NK-92 treated with Interleukin-12 subunit alpha and Interleukin-12 subunit beta, amount 100 ng/mL, for 24 hours (cell line): ENCODE data around the gene PGLYRP4.

Source experiments
- DNase-seq: peaks from one replicate; lab custom pipeline; 2025; lab: John Stamatoyannopoulos, UW

Gene PGLYRP4, protein sequence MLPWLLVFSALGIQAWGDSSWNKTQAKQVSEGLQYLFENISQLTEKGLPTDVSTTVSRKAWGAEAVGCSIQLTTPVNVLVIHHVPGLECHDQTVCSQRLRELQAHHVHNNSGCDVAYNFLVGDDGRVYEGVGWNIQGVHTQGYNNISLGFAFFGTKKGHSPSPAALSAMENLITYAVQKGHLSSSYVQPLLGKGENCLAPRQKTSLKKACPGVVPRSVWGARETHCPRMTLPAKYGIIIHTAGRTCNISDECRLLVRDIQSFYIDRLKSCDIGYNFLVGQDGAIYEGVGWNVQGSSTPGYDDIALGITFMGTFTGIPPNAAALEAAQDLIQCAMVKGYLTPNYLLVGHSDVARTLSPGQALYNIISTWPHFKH

DNA sequence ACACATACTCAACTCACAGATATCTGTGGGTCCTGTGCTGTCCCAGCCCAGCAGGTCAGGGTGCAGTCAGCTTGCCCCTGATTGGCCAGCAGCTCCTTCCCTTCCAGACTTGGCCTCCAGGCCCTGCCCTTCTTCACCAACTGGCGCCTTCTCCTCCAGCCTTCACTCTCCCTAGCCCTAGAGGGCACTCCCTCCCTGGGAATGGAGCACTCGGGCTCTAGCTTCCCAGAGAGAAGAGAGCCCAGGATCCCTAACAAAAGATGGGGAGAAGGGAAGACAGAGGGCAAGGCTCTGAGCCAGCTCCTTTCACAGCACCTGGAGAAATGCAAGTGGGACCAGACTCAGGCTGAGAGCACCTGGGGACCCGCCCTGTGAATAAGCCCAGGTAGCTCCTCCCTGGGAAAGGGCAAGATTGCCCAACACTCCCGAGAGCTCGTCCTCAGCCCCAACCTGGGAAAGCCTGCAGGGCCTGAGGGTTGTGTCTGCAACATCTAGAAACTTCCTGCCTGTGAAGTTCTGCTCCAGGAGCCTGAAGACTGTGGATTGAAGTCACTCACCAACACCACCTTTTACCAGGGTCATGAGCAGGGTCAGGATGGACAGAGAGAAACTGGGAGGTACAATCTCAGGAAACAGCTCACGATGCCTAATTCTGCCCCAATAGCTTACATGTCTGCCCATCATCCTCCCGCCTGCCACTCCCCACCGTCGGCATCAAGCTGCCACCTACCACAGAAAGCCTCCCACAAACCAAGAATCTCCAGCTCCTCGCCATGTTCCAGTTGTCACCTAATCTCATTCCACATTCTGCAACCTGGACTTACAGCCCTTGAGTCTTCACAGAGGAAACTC is at the start of gene PGLYRP4:
Gene PGLYRP4 (minus strand): TSS at position 331 of the 852 bp plus-strand sequence. CDS start 909 bp downstream, outside the sequence.
- no peak for DNase-seq

DNA sequence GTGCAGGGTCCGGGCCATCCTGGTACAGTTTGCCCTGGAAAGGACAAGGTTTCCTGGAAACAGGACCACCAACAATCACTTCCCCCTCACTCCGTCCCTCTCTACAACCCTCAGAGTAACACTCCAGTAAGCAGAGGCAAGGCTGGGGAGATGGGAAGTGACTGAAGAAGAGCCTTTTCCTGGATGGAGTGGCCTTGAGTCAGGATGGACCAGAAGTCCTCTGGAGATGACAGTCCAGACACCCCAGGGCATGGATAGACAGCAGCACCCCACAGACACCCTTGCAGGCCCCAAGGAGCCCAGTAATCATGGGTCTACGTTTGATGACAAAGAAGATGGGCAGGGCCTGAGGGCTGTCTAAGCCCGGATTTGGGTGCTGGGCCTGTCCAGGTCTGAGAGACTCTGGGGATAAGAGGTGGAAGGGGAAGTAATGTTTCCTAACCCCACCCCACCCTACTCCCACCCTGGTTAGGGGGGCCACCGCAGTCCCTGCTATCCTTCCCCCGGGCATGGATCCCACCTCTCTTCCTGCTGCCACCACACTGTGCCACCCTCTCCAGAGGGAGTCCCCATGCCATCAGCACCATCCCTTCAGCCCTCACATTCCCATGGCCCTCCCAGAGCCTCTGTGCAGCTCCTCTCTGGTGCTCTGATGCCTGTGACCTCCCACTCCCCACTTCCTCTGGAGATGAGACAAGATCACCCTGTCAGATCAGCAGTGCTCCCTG is 49.4 kb upstream of the PGLYRP4 start:
- DNase-seq: no peak

DNA sequence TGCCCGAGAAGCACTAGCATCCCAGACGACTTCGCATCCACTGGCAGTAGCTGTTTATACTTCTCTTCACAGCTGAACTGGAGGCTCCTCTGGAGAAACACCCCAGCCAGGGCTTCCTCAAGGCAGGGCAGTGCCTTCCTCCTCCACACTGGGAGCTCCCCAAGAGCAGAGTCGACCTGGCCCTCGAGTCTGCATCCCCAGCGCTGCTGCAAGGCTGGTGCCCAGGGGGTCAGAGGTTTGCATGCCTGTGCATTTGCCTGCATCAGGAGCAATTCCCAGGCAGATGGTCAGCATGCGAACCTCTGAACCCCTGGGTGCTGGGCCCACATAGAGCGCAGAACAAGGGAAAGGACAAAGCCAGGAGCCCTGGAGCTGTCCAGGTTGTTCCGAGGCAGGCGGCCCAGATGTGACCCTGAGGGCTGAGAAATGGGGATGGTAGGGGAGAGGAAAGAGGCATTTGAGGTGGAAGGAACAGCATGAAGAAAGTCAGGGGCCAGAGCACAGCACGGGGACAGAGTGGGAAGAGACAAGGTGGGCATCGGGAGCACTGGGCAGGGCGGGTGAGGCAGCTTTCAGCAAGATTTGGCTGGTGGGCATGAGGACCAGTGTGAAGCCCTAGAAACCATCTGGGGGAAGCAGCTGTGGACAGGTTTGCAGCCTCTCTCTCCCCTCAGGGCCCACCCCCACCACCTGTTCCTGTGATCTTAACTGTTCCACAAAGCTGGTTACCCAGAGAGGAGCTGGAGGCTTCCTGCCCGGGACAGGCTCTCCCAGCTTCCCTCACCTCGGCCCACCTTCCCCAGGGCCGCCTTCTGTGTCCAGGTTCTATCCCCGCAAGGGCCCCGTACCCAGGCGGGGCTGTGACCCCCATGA is 48.6 kb upstream of the PGLYRP4 start:
- DNase-seq: no peak

DNA sequence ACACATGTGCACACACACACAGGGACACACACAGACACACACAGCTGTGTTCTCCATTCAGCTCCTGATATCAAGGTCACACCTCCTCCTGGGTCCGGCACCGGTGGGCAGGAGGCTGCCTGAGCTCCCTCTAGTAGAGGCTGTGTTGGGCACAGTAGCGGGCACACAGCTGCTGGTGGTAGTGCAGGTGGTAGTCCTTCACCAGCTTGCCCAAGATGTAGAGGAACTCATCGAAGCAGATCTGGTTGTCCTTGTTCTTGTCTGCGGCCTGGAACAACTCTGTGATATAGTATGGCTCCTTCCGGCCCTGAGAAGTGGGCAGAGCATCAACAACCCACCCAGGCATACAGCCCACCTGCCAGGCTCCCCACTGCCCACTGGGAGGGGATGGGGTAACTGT is 47.8 kb upstream of the PGLYRP4 start:
- no peak for DNase-seq

DNA sequence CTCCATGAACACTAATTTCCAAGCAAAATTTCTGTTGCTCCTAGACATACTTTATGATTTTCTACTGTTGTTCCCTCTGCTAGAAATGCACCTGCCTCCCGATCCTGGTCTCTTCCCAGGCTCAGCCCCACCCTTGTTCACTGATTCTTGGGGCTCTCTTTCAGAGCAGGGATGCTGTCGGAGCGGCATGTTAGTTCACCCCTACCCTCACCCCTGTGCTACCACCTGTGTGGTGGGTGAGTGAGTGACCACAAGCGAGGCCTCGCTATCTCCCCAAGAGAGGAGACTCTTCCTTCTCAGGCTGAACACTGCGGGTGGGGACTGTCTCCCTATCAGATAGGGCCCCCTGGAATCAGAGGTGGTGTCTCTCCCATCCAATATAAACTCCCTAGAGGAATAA is 47.1 kb upstream of the PGLYRP4 start:
- DNase-seq: no peak

DNA sequence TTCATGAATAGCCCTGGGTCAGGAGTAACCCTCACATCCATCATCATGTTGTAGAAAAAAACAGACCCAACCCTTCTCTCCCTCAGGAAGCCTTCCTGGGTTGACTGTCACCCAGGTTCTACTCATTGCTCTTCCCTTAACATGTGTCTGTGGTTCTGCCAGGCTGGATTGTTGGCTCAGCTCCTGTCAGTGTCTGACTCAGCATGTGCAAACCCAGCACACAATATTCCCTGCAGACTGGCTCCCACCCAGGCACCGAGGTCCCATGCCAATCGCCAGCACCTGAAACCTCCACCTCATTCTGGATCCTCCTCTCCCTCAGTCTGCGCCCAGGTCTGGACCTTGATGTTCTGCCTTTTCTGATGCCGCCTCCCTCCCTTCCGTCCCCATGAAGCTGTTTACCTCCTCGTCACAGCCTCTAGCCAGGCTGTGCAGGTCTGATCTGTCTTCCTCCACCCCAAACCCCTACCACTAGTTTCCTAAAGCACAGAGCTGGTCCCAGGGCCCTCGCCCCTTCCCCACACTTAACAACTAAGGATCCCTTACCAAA is 46.6 kb upstream of the PGLYRP4 start:
- no peak for DNase-seq

DNA sequence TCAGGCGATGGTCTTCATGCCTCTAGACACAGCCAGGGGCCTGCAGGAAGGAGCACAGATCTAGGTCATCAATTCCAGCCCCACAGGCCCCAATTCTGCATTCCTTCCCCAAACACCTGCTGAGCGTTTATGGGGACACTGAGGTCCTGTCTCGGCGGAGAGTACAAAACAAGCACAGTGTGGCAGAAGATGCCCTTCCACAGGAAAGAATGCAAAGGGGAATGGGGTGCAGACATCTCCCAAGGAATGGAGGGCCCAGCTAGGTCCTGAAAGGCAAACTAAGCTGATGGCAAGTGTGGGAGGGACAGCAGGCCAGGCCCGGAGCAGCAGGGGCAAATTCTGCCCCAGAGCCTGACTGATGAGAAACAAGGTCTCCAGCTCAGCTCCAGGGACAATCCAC is 45.8 kb upstream of the PGLYRP4 start:
- no peak for DNase-seq

DNA sequence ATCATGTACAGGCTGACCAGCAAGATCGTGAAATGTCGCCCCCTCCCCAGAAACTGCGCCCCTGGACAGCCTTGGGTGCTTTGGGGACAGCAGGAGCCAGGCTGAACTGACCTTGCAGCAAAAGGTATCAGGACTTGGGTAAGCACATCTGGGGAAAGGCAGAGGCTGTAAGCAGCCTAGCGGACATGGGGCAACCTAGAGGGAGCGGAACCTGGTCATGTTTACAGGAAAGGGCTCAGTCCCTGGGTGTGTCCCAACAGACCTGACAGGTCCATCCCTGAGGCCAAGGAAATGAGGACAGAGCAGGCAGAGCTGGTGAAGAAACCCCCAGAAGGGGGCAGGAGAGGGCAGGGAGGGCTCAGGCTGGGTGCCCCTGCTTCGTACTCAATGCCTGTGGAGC is 45.3 kb upstream of the PGLYRP4 start:
- DNase-seq: no peak

DNA sequence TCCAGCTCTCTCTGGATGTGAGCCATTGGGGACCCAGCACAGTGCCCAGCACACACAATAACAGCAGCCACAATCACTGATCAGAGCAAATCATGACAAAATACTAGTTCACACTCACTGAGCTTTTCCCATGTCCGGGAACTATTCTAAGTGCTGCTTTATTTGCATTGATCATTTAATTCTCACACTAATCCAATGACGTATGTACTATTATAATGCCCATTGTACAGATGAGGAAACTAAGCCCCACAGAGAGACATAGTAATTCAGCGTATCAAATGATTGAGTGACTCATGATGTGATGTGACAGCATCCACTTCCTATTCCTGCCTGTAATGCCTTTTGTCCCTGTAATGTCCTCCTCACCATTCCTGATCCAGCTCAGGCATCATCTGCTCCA is 44.2 kb upstream of the PGLYRP4 start:
- DNase-seq: no peak

DNA sequence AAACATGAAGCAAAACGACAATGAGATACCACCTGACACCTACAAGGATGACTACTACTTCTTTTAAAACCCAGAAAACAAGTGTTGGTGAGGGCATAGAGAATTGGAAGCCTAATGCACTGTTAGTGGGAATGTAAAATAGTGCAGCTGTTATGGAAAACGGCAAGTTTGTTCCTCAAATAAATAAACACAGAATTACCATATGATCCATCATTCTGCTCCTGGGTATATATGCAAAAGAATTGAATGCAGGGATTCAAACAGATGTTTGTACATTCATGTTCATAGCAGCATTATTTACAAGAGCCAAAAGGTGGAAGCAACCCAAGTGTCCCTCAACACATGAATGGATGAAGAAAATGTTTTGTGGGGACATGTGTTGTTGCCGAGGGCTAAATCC is 43.6 kb upstream of the PGLYRP4 start:
- no peak for DNase-seq

DNA sequence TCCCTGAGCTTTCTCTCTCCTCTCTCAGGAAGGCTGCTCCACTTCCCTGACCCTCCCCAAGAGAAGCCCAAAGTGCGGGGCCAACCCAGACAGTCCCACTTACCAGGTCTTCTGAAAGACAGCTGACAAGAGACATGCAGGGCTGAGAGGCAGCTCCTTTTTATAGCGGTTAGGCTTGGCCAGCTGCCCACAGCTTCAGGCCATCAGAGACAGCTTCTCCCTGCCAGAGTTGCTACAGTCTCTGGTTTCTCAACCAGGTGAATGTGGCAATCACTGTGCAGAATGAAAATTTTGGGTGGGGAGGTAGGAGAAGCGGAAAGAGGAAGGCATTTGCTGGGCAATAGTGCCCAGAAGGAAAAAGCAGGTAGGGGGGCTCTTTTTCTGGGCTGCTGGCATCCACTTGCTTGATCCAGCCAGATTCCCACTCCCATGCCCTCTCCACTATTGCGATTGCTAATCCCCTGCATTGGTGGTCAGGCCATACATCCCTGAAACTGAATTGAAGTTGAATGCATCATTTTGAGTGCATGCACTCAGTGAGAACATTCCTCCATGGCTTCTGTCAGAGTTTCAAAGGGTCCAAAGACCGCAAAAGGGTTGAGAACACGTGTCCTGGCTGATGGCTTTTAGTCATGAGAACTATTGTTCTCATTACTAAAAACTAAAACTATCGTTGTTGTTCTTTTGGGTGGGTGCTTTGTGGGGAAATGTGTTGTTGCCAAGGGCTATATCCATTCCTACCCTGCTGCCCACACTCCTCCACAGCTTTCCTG is 42.5 kb upstream of the PGLYRP4 start, which contains the start of gene S100A8:
Gene S100A8 (minus strand): TSS at position 136 of the 773 bp plus-strand sequence. CDS start 538 bp downstream, outside the sequence.
- DNase-seq: peak; percentile 32

DNA sequence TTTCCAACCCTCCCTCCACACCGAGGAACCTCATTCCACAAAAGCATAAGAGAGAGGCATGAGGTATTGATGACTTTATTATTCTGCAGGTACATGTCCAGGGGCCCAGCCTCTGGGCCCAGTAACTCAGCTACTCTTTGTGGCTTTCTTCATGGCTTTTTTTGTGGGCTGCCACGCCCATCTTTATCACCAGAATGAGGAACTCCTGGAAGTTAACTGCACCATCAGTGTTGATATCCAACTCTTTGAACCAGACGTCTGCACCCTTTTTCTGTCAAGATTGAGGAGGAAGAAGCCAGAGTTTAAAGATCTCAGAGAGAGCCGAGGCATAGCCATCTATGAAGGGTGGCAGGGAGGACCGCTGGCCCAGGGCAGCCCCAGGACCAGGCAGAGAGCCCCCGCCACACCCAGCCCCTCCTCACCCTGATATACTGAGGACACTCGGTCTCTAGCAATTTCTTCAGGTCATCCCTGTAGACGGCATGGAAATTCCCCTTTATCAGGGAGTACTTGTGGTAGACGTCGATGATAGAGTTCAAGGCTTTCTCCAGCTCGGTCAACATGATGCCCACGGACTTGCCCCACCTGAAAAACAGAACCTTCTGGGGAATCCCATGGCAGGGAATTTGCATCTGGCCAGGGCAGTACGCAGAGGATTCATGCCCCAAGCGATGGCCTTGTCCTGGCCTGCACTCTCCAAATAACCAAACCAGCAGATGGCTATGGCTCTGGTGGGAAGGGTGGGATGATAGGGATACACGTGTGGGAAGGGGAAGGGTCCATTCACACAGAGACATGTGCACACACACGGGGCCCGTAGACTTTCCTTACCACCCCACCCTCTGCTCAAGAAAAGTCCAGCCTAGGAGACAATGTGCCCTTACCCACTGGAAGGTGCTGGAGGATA is 41.6 kb upstream of the PGLYRP4 start:
- DNase-seq: no peak

DNA sequence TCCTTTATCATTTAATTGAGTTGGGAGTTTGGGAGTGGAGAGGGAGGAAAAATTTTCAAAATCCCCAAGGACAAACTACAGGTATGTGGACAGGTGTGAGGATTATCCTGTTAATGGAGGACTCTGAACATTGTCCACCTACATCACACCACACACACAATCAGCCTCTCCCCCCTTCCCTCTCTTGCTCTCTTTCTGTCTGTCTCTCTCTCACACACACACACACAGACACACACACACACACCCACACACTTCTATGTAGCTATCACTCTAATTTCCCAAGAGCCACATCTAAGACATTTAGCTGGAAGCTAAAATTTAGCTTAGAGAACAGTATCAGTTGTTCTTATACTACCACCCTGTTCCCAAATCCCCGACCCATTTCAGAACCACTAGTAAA is 40.8 kb upstream of the PGLYRP4 start:
- DNase-seq: no peak

DNA sequence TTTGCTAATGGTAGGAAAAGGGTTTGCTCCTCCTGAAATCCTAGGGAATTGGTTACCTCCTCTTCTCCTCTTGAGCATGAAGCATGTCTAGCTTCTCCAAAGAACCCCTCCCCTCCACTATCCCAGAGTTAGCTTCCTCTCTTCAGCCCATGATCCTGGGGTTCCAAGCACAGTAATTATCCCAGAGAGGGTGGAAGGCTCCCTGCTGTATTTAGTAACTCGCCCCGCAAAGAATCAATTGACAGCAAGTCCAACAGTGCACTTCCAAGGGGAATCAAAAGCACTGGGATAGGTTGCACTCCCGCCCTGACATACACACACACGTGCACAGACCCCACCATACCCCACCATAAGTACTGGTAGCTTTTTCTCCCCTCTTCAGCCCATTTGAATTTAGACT is 39.1 kb upstream of the PGLYRP4 start:
- DNase-seq: no peak

DNA sequence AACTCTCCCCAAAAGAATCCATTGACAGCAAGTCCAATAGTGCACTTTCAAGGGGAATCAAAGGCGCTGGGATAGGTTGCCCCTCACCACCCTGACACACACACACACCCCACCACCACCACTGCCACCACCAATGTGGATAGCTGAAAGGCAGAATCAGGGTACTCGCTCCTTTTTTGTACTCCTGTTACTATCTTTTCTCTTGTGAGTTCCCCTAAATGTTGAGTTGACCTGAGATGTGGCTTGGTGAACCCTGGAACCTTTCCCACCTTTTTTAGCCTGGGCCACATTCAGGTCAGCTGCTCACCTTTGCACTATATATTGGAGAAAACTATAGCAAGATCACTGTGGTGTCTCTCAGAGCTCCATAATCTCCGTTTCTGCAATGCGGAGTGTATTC is 38.4 kb upstream of the PGLYRP4 start:
- DNase-seq: no peak

DNA sequence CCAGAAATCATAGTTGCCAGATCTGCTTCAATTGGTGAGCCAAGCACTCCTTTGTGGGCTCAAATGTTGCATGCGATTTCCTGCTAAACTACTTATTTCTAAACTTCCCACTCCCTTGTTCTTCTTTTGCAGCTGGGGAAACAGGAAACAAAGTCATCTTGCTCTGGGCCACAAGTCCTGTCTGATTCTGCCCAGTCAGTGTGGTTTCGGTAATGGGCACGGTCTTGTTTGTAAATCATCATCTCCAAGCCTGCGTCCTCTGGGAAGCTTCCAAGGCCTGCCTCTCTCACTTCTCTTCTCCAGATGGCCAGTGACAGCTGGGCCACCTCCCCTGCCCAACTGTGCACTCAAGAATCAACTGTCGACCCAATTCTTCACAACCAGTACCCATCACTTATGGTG is 37.9 kb upstream of the PGLYRP4 start:
- DNase-seq: no peak

DNA sequence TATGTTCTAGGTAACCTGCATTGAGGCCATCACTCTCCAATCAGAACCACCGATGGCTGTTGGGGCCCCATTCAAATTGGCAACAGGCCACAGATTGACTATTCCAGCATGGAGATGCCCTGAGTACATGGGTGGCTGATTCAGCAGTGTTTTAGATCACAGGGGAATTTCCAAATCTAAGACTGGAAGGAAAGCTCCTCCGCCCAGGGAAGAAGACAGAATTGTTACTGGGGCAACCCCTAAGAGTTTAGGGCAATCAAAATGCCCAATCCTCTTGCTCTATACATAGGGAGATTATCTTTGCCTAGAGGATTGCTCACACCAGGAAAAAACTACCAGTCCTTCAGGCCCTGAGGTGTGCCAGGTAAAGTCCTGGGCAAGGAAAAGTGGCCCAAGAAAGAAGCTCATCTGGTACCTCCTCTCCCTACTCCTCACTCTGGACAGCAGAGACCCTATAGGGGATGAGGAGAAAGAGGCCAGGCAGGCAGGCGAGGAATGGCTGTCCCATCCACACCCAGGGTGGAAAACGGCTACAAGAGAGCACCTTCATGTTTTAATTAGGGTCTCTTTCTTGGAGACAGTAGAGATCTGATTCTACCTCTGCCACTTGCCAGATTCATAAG is 36.4 kb upstream of the PGLYRP4 start:
- no peak for DNase-seq

DNA sequence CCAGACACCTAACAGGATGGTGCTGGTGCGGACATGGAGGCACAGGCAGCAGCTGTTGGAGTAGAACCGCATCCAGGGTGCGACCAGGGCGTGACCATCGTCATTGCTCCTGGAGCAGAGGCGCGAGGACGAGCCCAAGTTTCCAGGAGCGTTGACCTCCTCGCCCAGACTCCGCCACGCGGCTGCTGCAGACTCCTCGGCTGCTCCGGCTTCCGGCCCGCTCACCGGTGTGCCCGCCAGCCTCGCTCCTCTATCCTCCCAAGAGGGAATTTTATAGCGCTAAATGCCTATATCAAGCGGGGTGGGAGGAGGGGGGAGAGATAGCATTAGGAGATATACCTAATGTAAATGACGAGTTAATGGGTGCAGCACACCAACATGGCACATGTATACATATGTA is 32.1 kb upstream of the PGLYRP4 start:
- no peak for DNase-seq

DNA sequence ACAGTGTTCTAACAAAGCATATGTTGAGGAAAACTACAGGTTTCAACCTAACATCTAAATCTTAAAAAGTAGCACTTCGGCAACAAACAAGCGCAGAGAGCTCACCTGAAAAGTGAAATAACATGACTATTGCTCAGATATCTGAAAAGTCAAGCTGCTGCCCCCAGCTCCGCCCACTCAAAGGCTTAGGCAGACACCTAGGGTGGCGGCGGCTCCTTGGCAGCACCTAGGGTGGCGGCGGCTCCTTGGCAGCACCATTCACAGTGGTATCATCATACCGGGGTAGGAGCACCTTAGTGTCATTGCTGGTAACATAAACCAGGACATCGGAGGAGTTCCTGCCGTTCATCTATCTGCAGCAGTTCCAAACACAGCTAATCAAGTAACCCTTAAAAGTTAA is 30.9 kb upstream of the PGLYRP4 start:
- no peak for DNase-seq
